HCT116 (cell line): Measurements from ENCODE around the gene DNAJB8. TPM values are rescaled to one million over a fixed set of nuclear protein-coding genes. Genes with fewer than 3 reads are reported as not detected.

ENCODE experiments used
- ATAC-seq: fragments of 200-7000 bp; cut with Tn5 transposase; 2 replicates; pipeline ENCODE4 v1.9.1; 2020; ENCODE audit warnings: mild to moderate bottlenecking, moderate library complexity
- BruUV-seq: library from RNA; stranded (reverse); fragments of 400-500 nt; replicated peaks from 2 replicates; lab custom pipeline; 2021; lab: Mats Ljungman, UMichigan
- CTCF ChIA-PET: fragments of 300-600 bp; sonication (Branson Sonifier 250); formaldehyde crosslinking; loops from one replicate; lab custom pipeline; 2021; ENCODE audit warnings: antibody characterized with exemption; lab: Charles Lee
- POLR2A ChIA-PET: fragments of 300-600, 350-600 bp; sonication (Branson Sonifier 250); formaldehyde crosslinking; loops from one replicate; lab custom pipeline; 2021; ENCODE audit warnings: antibody characterized with exemption; lab: Charles Lee
- RAD21 ChIA-PET, 2 experiments: fragments of 300-600 bp; sonication (Branson Sonifier 250); formaldehyde crosslinking; loops; one replicate each; lab custom pipeline; 2023; ENCODE audit warnings: low total read pairs in 2 of 2; ENCODE audit not compliant: uncharacterized antibody in 2 of 2, unreplicated experiment in 2 of 2, low non-redundant PET in 1 of 2; lab: Charles Lee
- DNase-seq: peaks from one replicate; pipeline ENCODE4 v3.0.0-alpha.2; 2010; ENCODE audit warnings: low read depth, low spot score
- H2AFZ ChIP-seq: fragments of 200-600 bp; shearing (Covaris generic), sonication (generic); 2 replicates; pipeline ENCODE4 v1.6.1; 2017; ENCODE audit warnings: low read depth, mixed run types, mixed read lengths, antibody characterized with exemption, low read length; ENCODE audit not compliant: poor library complexity, severe bottlenecking
- H3K27ac ChIP-seq: 2 replicates; pipeline ENCODE4 v1.5.1; 2012; ENCODE audit warnings: low read depth, low read length
- H3K27me3 ChIP-seq: fragments of 200-600 bp; sonication (generic); 2 replicates; pipeline ENCODE4 v1.6.1; 2016; ENCODE audit warnings: mixed run types, low read length, mixed read lengths; ENCODE audit not compliant: insufficient read depth
- H3K36me3 ChIP-seq, 2 experiments: fragments of 200-500 bp in 1 of 2; fragments of 200-600 bp in 1 of 2; sonication (Bioruptor generic) in 1 of 2; sonication (generic) in 1 of 2; 2 replicates each; pipeline versions ENCODE4 v1.5.1 to v1.6.1; 2014 to 2016; ENCODE audit warnings: low read length in 2 of 2, inconsistent platforms in 1 of 2, mixed read lengths in 1 of 2, mixed run types in 1 of 2; ENCODE audit not compliant: insufficient read depth in 2 of 2, control insufficient read depth in 1 of 2
- H3K4me1 ChIP-seq, 2 experiments: fragments of 200-600 bp in 1 of 2; sonication (generic) in 1 of 2; 2 replicates each; pipeline versions ENCODE4 v1.5.1 to v1.6.1; 2012 to 2017; ENCODE audit warnings: low read length in 2 of 2, inconsistent platforms in 1 of 2, mild to moderate bottlenecking in 1 of 2, mixed read lengths in 1 of 2, mixed run types in 1 of 2, moderate library complexity in 1 of 2; ENCODE audit not compliant: insufficient read depth in 2 of 2, control insufficient read depth in 1 of 2
- H3K4me2 ChIP-seq: fragments of 200-600 bp; sonication (generic); 2 replicates; pipeline ENCODE4 v1.6.1; 2017; ENCODE audit warnings: mixed run types, low read length, mixed read lengths
- H3K4me3 ChIP-seq, 2 experiments: fragments of 200-600 bp in 1 of 2; sonication (generic) in 1 of 2; replicated peaks in 1 of 2; 2 replicates each; pipeline ENCODE4 v1.5.1; 2011 to 2016; ENCODE audit warnings: low read length in 2 of 2, control low read depth in 1 of 2, low read depth in 1 of 2, mild to moderate bottlenecking in 1 of 2, mixed read lengths in 1 of 2, mixed run types in 1 of 2
- H3K79me2 ChIP-seq: fragments of 200-600 bp; sonication (generic); 2 replicates; pipeline ENCODE4 v1.6.1; 2017; ENCODE audit warnings: mild to moderate bottlenecking, mixed run types, low read length, moderate library complexity, mixed read lengths; ENCODE audit not compliant: insufficient read depth
- H3K9ac ChIP-seq: fragments of 200-600 bp; sonication (generic); 2 replicates; pipeline ENCODE4 v1.6.1; 2016; ENCODE audit warnings: low read length, mixed read lengths
- H3K9me2 ChIP-seq: fragments of 200-600 bp; sonication (generic), shearing (Covaris generic); 2 replicates; pipeline ENCODE4 v1.6.1; 2017; ENCODE audit warnings: mixed run types, mild to moderate bottlenecking, moderate library complexity; ENCODE audit not compliant: insufficient read depth
- H3K9me3 ChIP-seq, 2 experiments: fragments of 200-500 bp in 1 of 2; fragments of 200-600 bp in 1 of 2; sonication (Bioruptor generic) in 1 of 2; sonication (generic) in 1 of 2; 2 replicates each; pipeline ENCODE4 v1.6.1; 2014 to 2017; ENCODE audit warnings: low read length in 2 of 2, mixed read lengths in 2 of 2, inconsistent platforms in 1 of 2, low read depth in 1 of 2, mild to moderate bottlenecking in 1 of 2, mixed run types in 1 of 2, moderate library complexity in 1 of 2; ENCODE audit not compliant: control insufficient read depth in 1 of 2, insufficient read depth in 1 of 2
- H4K20me1 ChIP-seq: fragments of 200-600 bp; sonication (generic), shearing (Covaris generic); 2 replicates; pipeline ENCODE4 v1.6.1; 2017; ENCODE audit warnings: mixed run types, mild to moderate bottlenecking, moderate library complexity; ENCODE audit not compliant: insufficient read depth
- CBX3 ChIP-seq: IDR thresholded peaks from 2 replicates; pipeline ENCODE4 v1.6.1; 2012; ENCODE audit warnings: low read depth
- CEBPB ChIP-seq: IDR thresholded peaks from 2 replicates; pipeline ENCODE4 v1.6.1; 2012; ENCODE audit warnings: low read depth
- CTCF ChIP-seq, 3 experiments: fragments of 200-600 bp in 1 of 3; sonication (generic) in 1 of 3; IDR thresholded peaks in 2 of 3; conservative IDR thresholded peaks in 1 of 3; 2 replicates each; pipeline ENCODE4 v1.5.1; 2012 to 2017; ENCODE audit warnings: low read depth in 2 of 3, low read length in 2 of 3, antibody characterized with exemption in 1 of 3, borderline replicate concordance in 1 of 3, control low read depth in 1 of 3, mild to moderate bottlenecking in 1 of 3, mixed read lengths in 1 of 3, mixed run types in 1 of 3, moderate library complexity in 1 of 3; ENCODE audit not compliant: insufficient read depth in 1 of 3
- EGR1 ChIP-seq: IDR thresholded peaks from 2 replicates; pipeline ENCODE4 v1.6.1; 2012; ENCODE audit warnings: low read depth
- ELF1 ChIP-seq: IDR thresholded peaks from 2 replicates; pipeline ENCODE4 v1.6.1; 2012; ENCODE audit warnings: low read depth, borderline replicate concordance
- EZH2 ChIP-seq: fragments of 200-600 bp; sonication (generic); IDR thresholded peaks from 2 replicates; pipeline ENCODE4 v1.6.1; 2017; ENCODE audit warnings: antibody characterized with exemption, mixed run types
- EZH2phosphoT487 ChIP-seq: fragments of 200-600 bp; IDR thresholded peaks from 2 replicates; pipeline ENCODE4 v1.6.1; 2018; ENCODE audit warnings: antibody characterized with exemption, borderline replicate concordance
- JUND ChIP-seq: IDR thresholded peaks from 2 replicates; pipeline ENCODE4 v1.6.1; 2012
- MAX ChIP-seq: IDR thresholded peaks from 2 replicates; pipeline ENCODE4 v1.6.1; 2012
- POLR2A ChIP-seq: IDR thresholded peaks from 2 replicates; pipeline ENCODE4 v1.7.0; 2011; ENCODE audit warnings: borderline replicate concordance; ENCODE audit not compliant: insufficient read depth, insufficient read length; ENCODE audit errors: extremely low read depth
- POLR2AphosphoS5 ChIP-seq: IDR thresholded peaks from 2 replicates; pipeline ENCODE4 v1.6.1; 2011; ENCODE audit warnings: mild to moderate bottlenecking, low read depth, low read length, moderate library complexity
- REST ChIP-seq: IDR thresholded peaks from 2 replicates; pipeline ENCODE4 v1.6.1; 2012; ENCODE audit warnings: low read depth
- SP1 ChIP-seq: IDR thresholded peaks from 2 replicates; pipeline ENCODE4 v1.6.1; 2012; ENCODE audit warnings: low read depth
- SRF ChIP-seq: IDR thresholded peaks from 2 replicates; pipeline ENCODE4 v1.6.1; 2012; ENCODE audit warnings: low read depth
- TCF7L2 ChIP-seq: IDR thresholded peaks from 2 replicates; pipeline ENCODE4 v1.7.0; 2011; ENCODE audit warnings: borderline replicate concordance, inconsistent platforms; ENCODE audit not compliant: insufficient read depth, insufficient read length; ENCODE audit errors: extremely low read depth
- YY1 ChIP-seq: IDR thresholded peaks from 2 replicates; pipeline ENCODE4 v1.6.1; 2011; ENCODE audit warnings: low read length, low read depth, moderate library complexity, mild to moderate bottlenecking; ENCODE audit not compliant: insufficient replicate concordance; ENCODE audit errors: extremely low read depth
- ZBTB33 ChIP-seq: IDR thresholded peaks from 2 replicates; pipeline ENCODE4 v1.6.1; 2011; ENCODE audit warnings: mild to moderate bottlenecking, low read length, moderate library complexity; ENCODE audit not compliant: insufficient replicate concordance; ENCODE audit errors: extremely low read depth
- ZFX ChIP-seq: fragments of 450-650 bp; IDR thresholded peaks from 2 replicates; pipeline ENCODE4 v1.6.1; 2017
- intact Hi-C: fragments of 100-400 bp; cut with micrococcal nuclease; formaldehyde crosslinking; loops from 2 replicates; pipeline ENCODE4 v1.10.0; 2022
- total RNA-seq: library from RNA; stranded (reverse); gene quantifications from one replicate; pipeline ENCODE4 v1.2.1, GENCODE V29; 2021; ENCODE audit not compliant: unreplicated experiment

Gene DNAJB8
- total RNA-seq, 1 experiment from 2014 or later = not detected

GRCh38 chr3:128434524-128434923, 32.2 kb downstream of the DNAJB8 start (continued):
- TF ChIP-seq CBX3 (no peak), EZH2phosphoT487 (no peak), SP1 (no peak), MAX (no peak), POLR2AphosphoS5 (no peak), TCF7L2 (no peak), CTCF (IDR thresholded peaks at IDR 0.05 in 2 of 3, conservative IDR thresholded peaks at IDR 0.05 in 1 of 3; ENCODE audit: borderline replicate concordance in 1 of 3, insufficient read depth in 1 of 3, low read depth in 2 of 3, low read length in 2 of 3) (no peak), SRF (no peak)

- POLR2A ChIA-PET = no interaction called here
- ATAC-seq = no peak
- CTCF ChIA-PET = no interaction called here
Measured at GRCh38 chr3:128433837-128434165, 32.9 kb downstream of the DNAJB8 start.

More at GRCh38 chr3:128433837-128434165, 32.9 kb downstream of the DNAJB8 start:
- Histone ChIP-seq H3K4me2 (no peak overlapping the region), H3K27ac (no peak overlapping the region), H3K4me1 (peaks cover 9 to 25% of the 10 kb centered on the region in 2 experiments; a peak in 3 of 4 replicates), H3K79me2 (no peaks in the 10 kb centered on the region), H2AFZ (no peak overlapping the region), H3K9me3 (no peaks in the 10 kb centered on the region), H3K4me3 (no peak overlapping the region), H3K9ac (no peak overlapping the region), H4K20me1 (no peaks in the 10 kb centered on the region), H3K27me3 (no peaks in the 10 kb centered on the region), H3K9me2 (no peaks in the 10 kb centered on the region), H3K36me3 (no peaks in the 10 kb centered on the region)
- TF ChIP-seq SP1 (no peak), MAX (no peak), CEBPB (no peak), POLR2A (no peak), EZH2 (no peak), TCF7L2 (no peak), ELF1 (no peak), REST (no peak), ZFX (no peak), JUND (no peak), EGR1 (no peak), YY1 (no peak), ZBTB33 (no peak), SRF (no peak)
- BruUV-seq = no TSS peak
- intact Hi-C loops = no loop called here
- RAD21 ChIA-PET = no interaction called here
- DNase-seq = no peak
